HUES48 (cell line): Measurements from ENCODE around the gene THADA.
"Not testable (repeated sequence)": the region's sequence is repeated elsewhere in the genome, so short reads cannot be mapped to it uniquely, and the experiment has no call there.

Experiments used
- H3K27ac ChIP-seq: one replicate; pipeline ENCODE4 v1.7.0; 2013; ENCODE audit warnings: low read depth, low read length, inconsistent platforms
- H3K27me3 ChIP-seq: 2 replicates; pipeline ENCODE4 v1.6.1; 2013; ENCODE audit warnings: mild to moderate bottlenecking, low read length; ENCODE audit not compliant: control insufficient read depth, insufficient read depth
- H3K36me3 ChIP-seq: 2 replicates; pipeline ENCODE4 v1.6.1; 2013; ENCODE audit warnings: low read length; ENCODE audit not compliant: control insufficient read depth, insufficient read depth
- H3K4me1 ChIP-seq: 2 replicates; pipeline ENCODE4 v1.6.1; 2013; ENCODE audit warnings: mild to moderate bottlenecking, low read length; ENCODE audit not compliant: control insufficient read depth, insufficient read depth
- H3K4me3 ChIP-seq: 2 replicates; pipeline ENCODE4 v1.5.1; 2013; ENCODE audit warnings: mild to moderate bottlenecking, low read depth, low read length
- H3K9ac ChIP-seq: 2 replicates; pipeline ENCODE4 v1.6.1; 2013; ENCODE audit warnings: mild to moderate bottlenecking, low read depth, low read length, moderate library complexity
- H3K9me3 ChIP-seq: 2 replicates; pipeline ENCODE4 v1.6.1; 2013; ENCODE audit warnings: low read length; ENCODE audit not compliant: control insufficient read depth, insufficient read depth

Gene THADA

DNA sequence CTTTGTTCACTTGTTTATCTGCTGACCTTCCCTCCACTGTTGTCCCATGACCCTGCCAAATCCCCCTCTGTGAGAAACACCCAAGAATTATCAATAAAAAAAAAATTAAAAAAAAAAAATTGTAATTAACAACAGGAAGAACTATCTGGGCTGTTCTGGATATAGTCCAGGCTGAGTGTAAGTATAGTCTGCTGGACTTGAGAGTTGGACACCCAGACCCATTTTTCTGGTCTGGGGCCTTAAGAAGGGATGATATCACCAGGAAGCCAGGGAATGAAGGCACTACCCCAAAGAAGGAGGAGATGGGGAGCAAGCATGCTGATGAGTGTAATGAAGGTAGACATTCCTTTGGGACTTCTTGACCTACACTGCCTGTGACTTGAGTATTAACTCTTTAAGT, 297.3 kb downstream of the THADA start:
- Histone ChIP-seq H3K4me1 (no peaks in the 10 kb centered on the region), H3K27ac (peak overlapping the region; percentile 16), H3K9ac (no peak overlapping the region), H3K9me3 (no peaks in the 10 kb centered on the region), H3K4me3 (no peak overlapping the region), H3K27me3 (no peaks in the 10 kb centered on the region), H3K36me3 (no peaks in the 10 kb centered on the region)

DNA sequence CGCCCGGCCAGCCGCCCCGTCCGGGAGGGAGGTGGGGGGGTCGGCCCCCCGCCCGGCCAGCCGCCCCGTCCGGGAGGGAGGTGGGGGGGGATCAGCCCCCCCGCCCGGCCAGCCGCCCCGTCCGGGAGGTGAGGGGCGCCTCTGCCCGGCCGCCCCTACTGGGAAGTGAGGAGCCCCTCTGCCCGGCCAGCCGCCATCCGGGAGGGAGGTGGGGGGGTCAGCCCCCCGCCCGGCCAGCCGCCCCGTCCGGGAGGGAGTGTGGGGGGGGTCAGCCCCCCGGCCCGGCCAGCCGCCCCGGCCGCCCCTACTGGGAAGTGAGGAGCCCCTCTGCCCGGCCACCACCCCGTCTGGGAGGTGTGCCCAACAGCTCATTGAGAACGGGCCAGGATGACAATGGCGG, 298.1 kb downstream of the THADA start:
- not testable (repeated sequence) for H3K36me3 ChIP-seq, H3K27ac ChIP-seq, H3K4me3 ChIP-seq, H3K9ac ChIP-seq, H3K4me1 ChIP-seq, H3K27me3 ChIP-seq, H3K9me3 ChIP-seq

DNA sequence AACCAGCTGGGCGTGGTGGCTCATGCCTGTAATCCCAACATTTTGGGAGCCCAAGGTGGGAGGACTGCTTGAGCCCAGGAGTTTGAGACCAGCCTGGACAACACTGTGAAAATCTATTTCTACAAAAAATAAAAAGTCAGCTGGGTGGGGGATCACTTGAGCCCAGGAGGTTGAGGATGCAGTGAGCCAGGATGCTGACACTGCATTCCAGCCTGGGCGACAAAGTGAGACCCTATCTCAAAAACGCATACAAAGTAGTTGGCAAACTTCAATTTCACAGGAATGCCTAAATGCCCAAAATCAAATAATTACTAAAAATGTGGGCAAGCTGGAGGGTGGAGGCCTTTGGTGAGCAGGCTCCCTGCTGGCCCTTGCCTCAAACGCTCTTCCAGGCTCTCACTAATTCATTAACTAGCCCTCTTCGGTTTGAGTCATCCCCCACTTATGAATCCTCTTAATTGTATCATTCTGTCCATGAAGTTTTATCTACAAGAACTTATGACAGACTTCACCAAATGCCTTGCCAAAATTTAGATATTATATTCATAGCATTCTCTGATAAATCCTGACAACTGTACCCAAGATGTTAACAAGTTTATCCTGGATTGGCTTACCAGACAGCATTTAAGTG, 300.8 kb downstream of the THADA start:
- Histone ChIP-seq H3K27me3 (no peaks in the 10 kb centered on the region), H3K9ac (no peak overlapping the region), H3K9me3 (no peaks in the 10 kb centered on the region), H3K4me3 (no peak overlapping the region), H3K27ac (no peak overlapping the region), H3K4me1 (no peaks in the 10 kb centered on the region), H3K36me3 (peaks cover 3% of the 10 kb centered on the region; the same call in 1 of the 2 replicates)

DNA sequence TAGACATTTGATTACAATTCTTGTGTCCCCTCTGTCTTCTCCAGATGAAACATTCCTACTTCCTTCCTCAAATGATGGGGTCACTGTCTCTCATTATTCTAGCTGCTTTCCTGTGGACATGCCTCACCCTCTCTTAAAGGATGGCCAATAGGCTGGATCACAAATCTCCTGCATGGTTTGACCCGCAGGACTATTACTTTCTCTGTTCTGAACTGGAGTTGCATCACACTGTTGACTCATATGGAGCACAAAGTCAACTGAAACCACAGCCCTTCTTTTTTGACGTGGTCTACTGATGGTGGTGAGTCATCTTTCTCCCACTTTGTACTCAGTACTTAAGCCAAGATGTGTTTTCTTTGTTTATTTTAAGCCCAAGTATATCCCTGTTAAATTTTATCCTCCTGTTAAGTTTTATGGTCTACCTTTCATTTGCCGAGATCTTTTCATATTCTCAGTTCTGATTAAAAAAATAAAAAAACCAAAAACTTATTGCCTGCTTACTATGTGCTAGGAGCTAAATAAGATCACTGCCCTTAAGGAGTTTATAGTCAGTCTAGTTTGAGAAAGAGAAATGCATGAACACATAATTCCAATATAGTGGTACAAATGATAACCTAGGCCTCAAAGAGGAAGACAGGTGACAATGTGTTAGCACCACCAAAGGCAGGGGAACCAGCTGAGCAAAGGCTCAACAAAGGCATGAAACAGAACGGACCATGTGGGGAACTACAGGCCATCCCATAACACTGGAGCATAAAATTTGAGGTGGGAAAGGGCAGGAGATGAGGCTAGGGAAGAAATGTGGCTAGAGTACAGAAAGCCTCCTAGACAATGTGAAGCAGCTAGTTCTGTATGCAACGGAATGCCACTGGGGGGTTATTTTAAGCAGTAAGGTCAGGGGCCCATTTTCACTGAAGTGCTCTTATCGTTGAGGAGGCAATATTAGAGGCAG, 301.8 kb downstream of the THADA start:
- no peak overlapping the region for H3K27ac ChIP-seq
- no peaks in the 10 kb centered on the region for H3K27me3 ChIP-seq
- peaks cover 3% of the 10 kb centered on the region; the same call in 1 of the 2 replicates for H3K36me3 ChIP-seq
- H3K4me1 ChIP-seq = no peaks in the 10 kb centered on the region
- H3K4me3 ChIP-seq = no peak overlapping the region
- no peaks in the 10 kb centered on the region for H3K9me3 ChIP-seq
- H3K9ac ChIP-seq = no peak overlapping the region

DNA sequence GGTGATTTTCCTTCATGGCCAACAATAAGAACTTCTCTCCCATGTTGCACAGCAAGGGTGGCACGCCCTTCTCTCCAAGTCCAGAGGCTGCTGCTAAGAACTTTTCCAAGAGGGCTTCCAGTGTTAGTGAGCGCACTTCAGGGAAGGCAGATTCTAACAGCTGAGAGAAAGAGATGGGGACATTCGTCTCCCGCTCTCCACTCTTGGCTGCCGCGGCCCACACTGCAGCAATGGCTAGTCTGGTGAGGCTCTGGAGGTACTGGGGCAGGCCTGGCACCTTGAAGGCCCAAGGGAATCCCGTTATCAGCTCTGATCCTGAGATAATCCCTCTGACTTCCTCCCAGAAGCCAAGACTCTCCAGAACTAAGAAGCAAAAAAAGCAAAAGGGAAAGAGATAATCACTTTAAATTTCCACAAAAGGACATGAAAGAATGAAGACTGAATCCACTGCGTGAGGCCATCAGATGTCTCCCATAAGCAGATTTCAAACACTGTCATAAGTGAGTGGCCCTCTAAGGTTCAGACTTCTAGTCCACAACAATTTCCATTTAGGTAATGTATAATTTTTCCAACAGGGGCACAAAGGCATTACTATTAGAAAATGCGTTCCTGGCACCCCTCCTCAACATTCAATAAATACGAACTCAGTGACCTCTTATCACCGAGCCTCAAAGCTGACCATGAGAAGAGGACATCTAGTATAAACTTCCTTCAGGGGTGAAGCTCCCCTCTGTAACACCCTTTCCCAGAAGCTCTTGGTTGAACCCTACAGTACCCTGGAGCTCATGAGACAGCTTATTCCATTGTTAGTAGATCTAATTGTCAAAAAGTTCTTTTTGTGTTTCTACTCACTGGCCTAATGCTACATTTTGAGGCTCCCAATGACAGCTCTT, 302.7 kb downstream of the THADA start:
- Histone ChIP-seq H3K9me3 (no peaks in the 10 kb centered on the region), H3K36me3 (peaks cover 3% of the 10 kb centered on the region; the same call in 1 of the 2 replicates), H3K27me3 (no peaks in the 10 kb centered on the region), H3K4me1 (no peaks in the 10 kb centered on the region), H3K4me3 (no peak overlapping the region), H3K9ac (no peak overlapping the region), H3K27ac (no peak overlapping the region)

DNA sequence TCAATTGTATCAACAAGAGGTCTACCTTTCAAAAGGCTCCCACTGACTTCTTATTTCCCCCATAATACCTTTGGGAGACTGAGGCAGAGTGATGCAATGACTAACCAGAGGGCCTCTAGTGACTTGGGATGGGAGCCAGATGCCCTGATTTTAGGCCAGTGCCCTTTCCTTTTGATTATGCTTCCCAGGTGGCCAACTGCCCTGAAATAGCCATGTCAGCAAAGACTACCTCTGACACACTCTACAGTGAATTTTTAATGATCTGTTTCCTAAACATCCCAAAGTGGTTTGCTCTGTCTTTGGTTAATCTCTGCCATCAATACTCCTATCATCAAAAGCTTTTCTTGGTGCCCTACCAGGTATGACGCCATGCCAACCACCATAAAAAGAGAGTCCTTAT, 303.5 kb downstream of the THADA start:
- H3K4me3 ChIP-seq = no peak overlapping the region
- no peaks in the 10 kb centered on the region for H3K4me1 ChIP-seq
- H3K9ac ChIP-seq = no peak overlapping the region
- no peaks in the 10 kb centered on the region for H3K9me3 ChIP-seq
- H3K27me3 ChIP-seq = no peaks in the 10 kb centered on the region
- H3K36me3 ChIP-seq = peaks cover 8% of the 10 kb centered on the region; the same call in 1 of the 2 replicates
- no peak overlapping the region for H3K27ac ChIP-seq

DNA sequence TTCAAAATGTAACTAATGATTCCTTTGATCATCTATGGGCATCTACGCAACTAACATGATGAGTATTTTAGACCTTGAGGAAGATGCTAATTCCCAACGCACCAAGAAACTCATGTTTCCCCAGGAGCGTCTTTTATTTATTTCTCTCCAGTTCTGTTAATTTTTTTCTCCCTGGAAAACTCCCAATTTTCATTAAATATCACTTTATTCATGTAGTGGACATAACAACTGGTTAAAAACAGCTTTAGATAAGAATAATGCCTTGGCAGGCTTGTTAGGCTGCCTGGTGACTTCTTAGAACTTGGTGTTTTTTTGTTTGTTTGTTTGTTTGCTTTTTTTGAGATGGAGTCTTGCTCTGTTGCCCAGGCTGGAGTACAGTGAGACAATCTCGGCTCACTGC, 306.5 kb downstream of the THADA start:
- no peaks in the 10 kb centered on the region for H3K4me1 ChIP-seq
- H3K4me3 ChIP-seq = no peak overlapping the region
- peaks cover 17% of the 10 kb centered on the region for H3K9me3 ChIP-seq
- peaks cover 33% of the 10 kb centered on the region for H3K36me3 ChIP-seq
- H3K27me3 ChIP-seq = no peaks in the 10 kb centered on the region
- no peak overlapping the region for H3K9ac ChIP-seq
- H3K27ac ChIP-seq = no peak overlapping the region

DNA sequence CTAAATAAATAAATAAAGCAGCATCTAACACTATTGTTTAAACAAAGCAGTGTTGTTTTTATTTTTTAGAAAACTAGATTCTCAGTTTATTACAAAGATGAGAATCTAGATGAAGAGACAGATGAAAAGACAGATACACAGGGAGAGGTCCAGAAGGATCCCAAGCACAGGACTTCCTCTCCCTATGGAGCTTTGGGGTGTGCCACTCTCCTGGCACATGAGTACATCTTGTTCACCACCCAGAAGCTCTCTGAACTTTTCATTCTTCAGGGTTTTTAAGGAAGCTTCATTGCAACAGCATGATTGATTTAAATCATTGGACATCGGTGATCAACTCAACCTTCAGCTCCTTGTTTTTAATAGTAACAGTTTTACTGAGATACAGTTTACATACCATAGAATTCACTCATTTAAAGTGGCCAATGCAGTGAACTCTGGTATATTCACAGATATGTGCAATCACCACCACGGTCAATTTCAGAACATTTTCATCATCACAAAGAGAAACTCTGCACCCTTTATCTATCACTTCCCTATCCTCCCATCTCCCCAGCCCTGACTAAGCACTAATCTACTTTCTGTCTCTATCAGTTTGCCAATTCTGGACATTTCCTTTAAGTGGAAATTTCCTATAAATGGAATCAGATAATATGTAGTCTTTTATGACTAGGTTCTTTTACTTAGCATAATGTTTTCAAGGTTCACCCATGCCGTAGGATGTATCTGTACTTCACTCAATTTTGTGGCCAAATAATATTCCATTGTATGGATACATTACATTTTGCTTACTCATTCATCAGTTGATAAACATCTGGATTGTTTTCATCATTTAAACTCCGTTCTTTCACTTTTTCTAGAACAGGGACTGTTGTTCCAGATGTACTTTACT, 307.2 kb downstream of the THADA start:
- Histone ChIP-seq H3K9ac (no peak overlapping the region), H3K4me1 (no peaks in the 10 kb centered on the region), H3K9me3 (peaks cover 22% of the 10 kb centered on the region), H3K4me3 (no peak overlapping the region), H3K27me3 (no peaks in the 10 kb centered on the region), H3K27ac (no peak overlapping the region), H3K36me3 (peaks cover 37% of the 10 kb centered on the region)

DNA sequence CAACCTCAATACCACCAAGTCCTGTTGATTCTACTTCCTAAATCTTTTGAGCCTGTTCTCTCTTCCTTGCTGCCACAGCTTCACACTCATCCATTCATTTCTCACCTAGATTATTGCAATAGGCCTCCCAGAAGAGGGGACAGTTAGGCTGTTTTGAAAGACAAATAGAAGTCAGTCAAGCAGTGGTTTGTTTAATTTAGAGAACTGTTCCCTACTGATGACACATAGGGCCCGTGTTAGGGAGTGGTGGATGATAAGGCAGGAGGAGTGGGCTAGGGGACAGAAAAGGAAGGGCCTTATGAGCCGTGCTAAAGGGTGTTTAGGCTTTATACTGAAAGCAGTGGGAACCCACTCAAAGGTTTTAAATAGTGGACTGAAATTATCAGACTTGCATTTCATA, 309.9 kb downstream of the THADA start:
- no peak overlapping the region for H3K27ac ChIP-seq
- H3K4me1 ChIP-seq = no peaks in the 10 kb centered on the region
- no peaks in the 10 kb centered on the region for H3K27me3 ChIP-seq
- H3K4me3 ChIP-seq = no peak overlapping the region
- H3K36me3 ChIP-seq = peaks cover 35% of the 10 kb centered on the region
- no peak overlapping the region for H3K9ac ChIP-seq
- peaks cover 22% of the 10 kb centered on the region for H3K9me3 ChIP-seq

DNA sequence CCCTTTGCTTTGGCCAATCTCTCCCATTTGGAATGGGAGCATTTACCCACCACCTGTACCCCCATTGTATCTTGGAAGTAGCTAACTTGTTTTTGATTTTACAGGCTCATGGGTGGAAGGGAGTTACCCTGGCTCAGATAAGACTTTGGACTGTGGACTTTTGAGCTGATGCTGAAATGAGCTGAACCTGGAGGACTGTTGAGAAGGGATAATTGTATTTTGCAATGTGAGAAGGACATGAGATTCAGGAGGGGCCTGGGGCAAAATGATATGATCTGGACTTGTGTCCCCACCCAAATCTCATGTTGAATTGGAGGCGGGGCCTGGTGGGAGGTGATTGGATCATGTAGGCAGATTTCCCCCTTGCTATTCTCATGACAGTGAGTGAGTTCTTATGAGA, 310.9 kb downstream of the THADA start:
- Histone ChIP-seq H3K9ac (no peak overlapping the region), H3K27ac (no peak overlapping the region), H3K4me1 (no peaks in the 10 kb centered on the region), H3K4me3 (no peak overlapping the region), H3K36me3 (peaks cover 35% of the 10 kb centered on the region), H3K27me3 (no peaks in the 10 kb centered on the region), H3K9me3 (peaks cover 22% of the 10 kb centered on the region)
